ENCODE results near the gene TNFRSF1B.

TNFRSF1B gene

GRCh38 chr1:12147201-12147701 lies 19.5 kb upstream of the TNFRSF1B start:
- H3K4me1 ChIP-seq (ENCODE audit: control insufficient read depth in 5 of 5, insufficient read depth in 5 of 5, low read length in 5 of 5): peaks cover 12 to 89% (median 59%) of the 10 kb centered on the region in 5 donors
- peaks cover 0 to 7% (median 5%) of the 10 kb centered on the region in 5 donors for H3K9me3 ChIP-seq (ENCODE audit: control insufficient read depth in 5 of 5, low read length in 5 of 5)
- H3K27me3 ChIP-seq (ENCODE audit: control insufficient read depth in 5 of 5, insufficient read depth in 4 of 5, low read length in 5 of 5): no peaks in the 10 kb centered on the region
- H3K4me3 ChIP-seq (ENCODE audit: low read depth in 1 of 5, low read length in 5 of 5): no peak overlapping the region
- peak overlapping the region in 1 of 5 donors; percentile 55 for H3K9ac ChIP-seq (ENCODE audit: low read length in 5 of 5)
- H3K27ac ChIP-seq (ENCODE audit: low read depth, low read length): peak overlapping the region; percentile 58
- no peaks in the 10 kb centered on the region for H3K36me3 ChIP-seq (ENCODE audit: control insufficient read depth in 5 of 5, insufficient read depth in 5 of 5, low read length in 5 of 5)

- Histone ChIP-seq H3K9ac (ENCODE audit: low read length in 5 of 5) (peak overlapping the region in 1 of 5 donors; percentile 69), H3K4me3 (ENCODE audit: low read depth in 1 of 5, low read length in 5 of 5) (no peak overlapping the region), H3K4me1 (ENCODE audit: control insufficient read depth in 5 of 5, insufficient read depth in 5 of 5, low read length in 5 of 5) (peaks cover 10 to 89% (median 59%) of the 10 kb centered on the region in 5 donors), H3K27me3 (ENCODE audit: control insufficient read depth in 5 of 5, insufficient read depth in 4 of 5, low read length in 5 of 5) (no peaks in the 10 kb centered on the region), H3K36me3 (ENCODE audit: control insufficient read depth in 5 of 5, insufficient read depth in 5 of 5, low read length in 5 of 5) (no peaks in the 10 kb centered on the region), H3K27ac (ENCODE audit: low read depth, low read length) (peak overlapping the region; percentile 58), H3K9me3 (ENCODE audit: control insufficient read depth in 5 of 5, low read length in 5 of 5) (peaks cover 0 to 7% (median 5%) of the 10 kb centered on the region in 5 donors)
Measured at GRCh38 chr1:12148160-12148957, 18.4 kb upstream of the TNFRSF1B start.

DNA sequence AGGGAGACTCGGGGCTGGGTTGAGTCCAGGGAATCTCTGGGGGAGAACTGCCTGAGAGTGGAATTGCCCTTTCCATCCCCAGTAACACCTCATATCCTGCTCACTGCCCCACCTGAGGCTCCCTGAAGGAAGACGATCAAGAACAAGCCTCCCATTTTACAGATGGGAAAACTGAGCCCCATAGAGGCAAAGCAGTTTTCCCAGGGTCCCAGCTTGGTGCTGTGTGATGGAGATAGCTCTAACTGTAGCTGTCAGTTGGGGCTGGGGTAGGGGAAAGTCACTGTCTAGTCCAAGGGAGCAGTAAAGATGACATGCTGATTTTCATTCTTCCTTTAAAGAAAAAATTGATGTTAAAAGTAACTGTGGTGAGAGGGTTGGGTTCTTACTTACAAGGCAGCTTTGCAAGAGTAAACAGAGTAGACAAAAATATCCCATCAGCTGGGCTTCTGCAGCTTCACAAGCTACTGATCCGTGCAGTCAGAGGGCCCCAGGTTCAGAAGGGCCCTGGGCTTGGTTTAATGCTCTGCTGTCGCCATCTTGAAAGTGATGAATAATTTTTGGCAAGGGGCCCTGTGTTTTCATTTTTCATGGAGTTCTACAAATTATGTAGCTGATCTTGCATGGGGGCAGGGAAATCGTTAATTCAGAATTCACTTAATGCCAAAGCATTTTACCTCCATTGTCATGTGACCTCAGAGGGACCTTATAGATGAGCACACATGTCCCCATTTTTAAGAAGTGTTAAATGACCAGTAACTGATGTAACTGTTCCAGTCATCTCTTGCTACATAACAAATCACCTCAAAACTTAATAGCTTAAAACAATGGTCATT lies 17.6 kb upstream of the TNFRSF1B start:
- H3K4me3 ChIP-seq (ENCODE audit: low read depth in 1 of 5, low read length in 5 of 5): no peak overlapping the region
- peaks cover 3 to 89% (median 54%) of the 10 kb centered on the region in 5 donors for H3K4me1 ChIP-seq (ENCODE audit: control insufficient read depth in 5 of 5, insufficient read depth in 5 of 5, low read length in 5 of 5)
- no peak overlapping the region for H3K9ac ChIP-seq (ENCODE audit: low read length in 5 of 5)
- H3K9me3 ChIP-seq (ENCODE audit: control insufficient read depth in 5 of 5, low read length in 5 of 5): peaks cover 0 to 7% (median 5%) of the 10 kb centered on the region in 5 donors
- peak overlapping the region; percentile 58 for H3K27ac ChIP-seq (ENCODE audit: low read depth, low read length)
- H3K27me3 ChIP-seq (ENCODE audit: control insufficient read depth in 5 of 5, insufficient read depth in 4 of 5, low read length in 5 of 5): no peaks in the 10 kb centered on the region
- H3K36me3 ChIP-seq (ENCODE audit: control insufficient read depth in 5 of 5, insufficient read depth in 5 of 5, low read length in 5 of 5): no peaks in the 10 kb centered on the region

GRCh38 chr1:12149791-12150175 lies 17.0 kb upstream of the TNFRSF1B start:
- Histone ChIP-seq H3K9ac (ENCODE audit: low read length in 5 of 5) (no peak overlapping the region), H3K27ac (ENCODE audit: low read depth, low read length) (peak overlapping the region; percentile 58), H3K9me3 (ENCODE audit: control insufficient read depth in 5 of 5, low read length in 5 of 5) (peaks cover 0 to 7% (median 5%) of the 10 kb centered on the region in 5 donors), H3K36me3 (ENCODE audit: control insufficient read depth in 5 of 5, insufficient read depth in 5 of 5, low read length in 5 of 5) (no peaks in the 10 kb centered on the region), H3K4me1 (ENCODE audit: control insufficient read depth in 5 of 5, insufficient read depth in 5 of 5, low read length in 5 of 5) (peaks cover 3 to 84% (median 50%) of the 10 kb centered on the region in 5 donors), H3K4me3 (ENCODE audit: low read depth in 1 of 5, low read length in 5 of 5) (no peak overlapping the region), H3K27me3 (ENCODE audit: control insufficient read depth in 5 of 5, insufficient read depth in 4 of 5, low read length in 5 of 5) (no peaks in the 10 kb centered on the region)

DNA sequence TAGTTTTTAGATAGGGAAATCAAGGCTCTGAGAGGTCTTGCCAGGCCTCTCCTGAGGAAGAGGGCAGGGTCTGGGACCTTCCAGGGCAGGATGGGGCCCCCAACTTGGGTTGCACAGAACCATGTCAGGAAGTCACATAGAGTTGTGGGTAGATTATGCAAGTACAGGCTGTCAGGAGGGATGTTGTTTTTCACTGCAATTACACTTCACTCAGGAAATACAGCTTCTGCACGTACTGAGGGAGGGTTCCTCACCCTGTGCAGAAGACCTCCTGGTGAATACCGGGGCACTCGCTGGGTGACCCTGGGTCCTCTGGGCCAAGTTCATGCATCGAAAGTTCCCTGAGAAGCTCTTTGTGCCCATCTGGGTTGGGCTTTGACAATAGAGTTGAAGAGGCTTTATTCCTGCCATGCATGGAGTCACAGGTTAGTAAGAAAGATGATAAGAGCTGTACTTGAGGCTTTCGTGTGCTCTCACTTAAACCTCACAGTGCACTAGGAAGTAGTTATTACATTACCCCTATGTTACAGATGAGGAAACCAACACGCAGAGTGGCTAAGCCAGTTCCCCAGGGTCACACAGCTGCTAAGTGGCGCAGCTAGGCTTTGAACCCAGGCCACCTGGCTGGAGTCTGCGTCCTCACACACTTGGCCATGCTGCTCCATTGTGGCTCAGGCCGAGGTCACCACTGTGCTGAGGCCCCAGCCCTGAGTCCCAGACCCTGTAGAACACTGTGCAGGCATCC lies 16.2 kb upstream of the TNFRSF1B start:
- Histone ChIP-seq H3K4me1 (ENCODE audit: control insufficient read depth in 5 of 5, insufficient read depth in 5 of 5, low read length in 5 of 5) (peaks cover 3 to 75% (median 45%) of the 10 kb centered on the region in 5 donors), H3K27ac (ENCODE audit: low read depth, low read length) (no peak overlapping the region), H3K36me3 (ENCODE audit: control insufficient read depth in 5 of 5, insufficient read depth in 5 of 5, low read length in 5 of 5) (no peaks in the 10 kb centered on the region), H3K9ac (ENCODE audit: low read length in 5 of 5) (peak overlapping the region in 1 of 5 donors; percentile 17), H3K4me3 (ENCODE audit: low read depth in 1 of 5, low read length in 5 of 5) (no peak overlapping the region), H3K9me3 (ENCODE audit: control insufficient read depth in 5 of 5, low read length in 5 of 5) (peaks cover 0 to 7% (median 5%) of the 10 kb centered on the region in 5 donors), H3K27me3 (ENCODE audit: control insufficient read depth in 5 of 5, insufficient read depth in 4 of 5, low read length in 5 of 5) (peaks cover 0 to 7% (median 0%) of the 10 kb centered on the region in 5 donors)

- H3K27me3 ChIP-seq (ENCODE audit: control insufficient read depth in 5 of 5, insufficient read depth in 4 of 5, low read length in 5 of 5): peaks cover 0 to 7% (median 0%) of the 10 kb centered on the region in 5 donors
- H3K27ac ChIP-seq (ENCODE audit: low read depth, low read length): no peak overlapping the region
Measured at GRCh38 chr1:12151465-12151864, 15.3 kb upstream of the TNFRSF1B start.

GRCh38 chr1:12152113-12152891 lies 14.5 kb upstream of the TNFRSF1B start:
- Histone ChIP-seq H3K36me3 (ENCODE audit: control insufficient read depth in 5 of 5, insufficient read depth in 5 of 5, low read length in 5 of 5) (no peaks in the 10 kb centered on the region), H3K4me3 (ENCODE audit: low read depth in 1 of 5, low read length in 5 of 5) (no peak overlapping the region), H3K4me1 (ENCODE audit: control insufficient read depth in 5 of 5, insufficient read depth in 5 of 5, low read length in 5 of 5) (peaks cover 3 to 62% (median 35%) of the 10 kb centered on the region in 5 donors), H3K9me3 (ENCODE audit: control insufficient read depth in 5 of 5, low read length in 5 of 5) (peaks cover 0 to 7% (median 5%) of the 10 kb centered on the region in 5 donors), H3K27ac (ENCODE audit: low read depth, low read length) (peak overlapping the region; percentile 80), H3K9ac (ENCODE audit: low read length in 5 of 5) (peak overlapping the region in 4 of 5 donors; percentile 38 to 75 (median 46)), H3K27me3 (ENCODE audit: control insufficient read depth in 5 of 5, insufficient read depth in 4 of 5, low read length in 5 of 5) (peaks cover 0 to 7% (median 0%) of the 10 kb centered on the region in 5 donors)

More at GRCh38 chr1:12151465-12151864, 15.3 kb upstream of the TNFRSF1B start:
- Histone ChIP-seq H3K9me3 (ENCODE audit: control insufficient read depth in 5 of 5, low read length in 5 of 5) (peaks cover 0 to 7% (median 5%) of the 10 kb centered on the region in 5 donors), H3K4me3 (ENCODE audit: low read depth in 1 of 5, low read length in 5 of 5) (no peak overlapping the region), H3K36me3 (ENCODE audit: control insufficient read depth in 5 of 5, insufficient read depth in 5 of 5, low read length in 5 of 5) (no peaks in the 10 kb centered on the region), H3K4me1 (ENCODE audit: control insufficient read depth in 5 of 5, insufficient read depth in 5 of 5, low read length in 5 of 5) (peaks cover 3 to 67% (median 39%) of the 10 kb centered on the region in 5 donors), H3K9ac (ENCODE audit: low read length in 5 of 5) (no peak overlapping the region)

DNA sequence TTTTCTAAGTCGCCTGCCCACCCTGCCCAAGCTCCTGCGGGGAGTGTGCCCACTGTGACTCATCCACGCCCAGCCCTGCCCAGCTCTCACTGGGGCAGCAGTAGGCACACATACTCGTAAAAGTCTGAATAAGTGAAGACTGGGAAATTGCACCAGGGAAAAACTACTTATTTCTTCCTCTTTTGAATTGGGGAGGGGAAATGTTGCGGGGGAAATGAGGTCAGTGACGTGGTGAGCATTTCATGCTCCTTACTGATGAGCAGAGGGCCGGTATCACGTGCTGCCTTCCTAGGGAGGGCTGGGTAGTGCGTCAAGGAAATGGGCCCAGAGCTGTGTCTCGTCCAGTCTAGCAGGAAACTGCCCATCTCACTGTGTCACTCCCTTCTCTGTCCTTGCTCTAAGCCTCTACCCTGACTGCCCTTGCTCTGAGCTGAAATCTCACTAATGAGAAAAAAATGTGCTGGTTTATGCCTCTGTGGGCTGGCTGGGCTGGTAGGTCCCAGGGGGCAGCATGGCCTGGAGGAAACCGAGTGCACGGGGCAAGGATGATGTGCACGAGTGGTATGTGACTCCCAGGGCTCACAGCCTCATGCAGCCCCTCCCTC lies 13.5 kb upstream of the TNFRSF1B start:
- H3K9me3 ChIP-seq (ENCODE audit: control insufficient read depth in 5 of 5, low read length in 5 of 5): peaks cover 0 to 7% (median 5%) of the 10 kb centered on the region in 5 donors
- no peaks in the 10 kb centered on the region for H3K36me3 ChIP-seq (ENCODE audit: control insufficient read depth in 5 of 5, insufficient read depth in 5 of 5, low read length in 5 of 5)
- peak overlapping the region; percentile 80 for H3K27ac ChIP-seq (ENCODE audit: low read depth, low read length)
- peak overlapping the region in 3 of 5 donors; percentile 38 to 75 (median 53) for H3K9ac ChIP-seq (ENCODE audit: low read length in 5 of 5)
- peaks cover 2 to 59% (median 32%) of the 10 kb centered on the region in 5 donors for H3K4me1 ChIP-seq (ENCODE audit: control insufficient read depth in 5 of 5, insufficient read depth in 5 of 5, low read length in 5 of 5)
- no peak overlapping the region for H3K4me3 ChIP-seq (ENCODE audit: low read depth in 1 of 5, low read length in 5 of 5)
- H3K27me3 ChIP-seq (ENCODE audit: control insufficient read depth in 5 of 5, insufficient read depth in 4 of 5, low read length in 5 of 5): peaks cover 0 to 7% (median 0%) of the 10 kb centered on the region in 5 donors

Measured in subcutaneous abdominal adipose tissue (tissue), 5 donors.